Astrocyte (in vitro differentiated cells and primary cell): ENCODE results near the gene HS3ST3A1. TPM values are rescaled to one million over a fixed set of nuclear protein-coding genes. Genes with fewer than 3 reads are reported as not detected.
A peak's percentile ranks its signal among the peaks of the same experiment; 100 is the strongest.

ENCODE experiments used
- DNase-seq: peaks from one replicate; pipeline ENCODE4 v3.0.0-alpha.2; 2010; ENCODE audit warnings: low read depth
- FAIRE-seq: peaks from 2 replicates; lab custom pipeline; 2011; peaks lifted over from hg19 to GRCh38; lab: Jason Lieb, UNC
- H2AFZ ChIP-seq: 2 replicates; pipeline ENCODE4 v1.6.0; 2012; ENCODE audit warnings: low read depth, low read length, inconsistent platforms
- H3K27ac ChIP-seq: 2 replicates; pipeline ENCODE4 v1.5.1; 2011; ENCODE audit warnings: low read depth, low read length, inconsistent platforms
- H3K27me3 ChIP-seq: 2 replicates; pipeline ENCODE4 v1.6.0; 2011; ENCODE audit warnings: low read length, inconsistent platforms; ENCODE audit not compliant: insufficient read depth
- H3K36me3 ChIP-seq: 2 replicates; pipeline ENCODE4 v1.5.1; 2011; ENCODE audit warnings: low read length, inconsistent platforms; ENCODE audit not compliant: insufficient read depth
- H3K4me1 ChIP-seq: 2 replicates; pipeline ENCODE4 v1.5.1; 2011; ENCODE audit warnings: low read length, inconsistent platforms; ENCODE audit not compliant: insufficient read depth
- H3K4me2 ChIP-seq: 2 replicates; pipeline ENCODE4 v1.6.0; 2012; ENCODE audit warnings: low read length, inconsistent platforms
- H3K4me3 ChIP-seq: 2 replicates; pipeline ENCODE4 v1.5.1; 2011; ENCODE audit warnings: low read depth, mild to moderate bottlenecking, low read length, inconsistent platforms; ENCODE audit not compliant: insufficient read depth
- H3K79me2 ChIP-seq: 2 replicates; pipeline ENCODE4 v1.6.0; 2012; ENCODE audit warnings: mild to moderate bottlenecking, low read length, inconsistent platforms; ENCODE audit not compliant: insufficient read depth
- H3K9ac ChIP-seq: 2 replicates; pipeline ENCODE4 v1.6.0; 2012; ENCODE audit warnings: mild to moderate bottlenecking, low read length, inconsistent platforms
- H3K9me3 ChIP-seq: 2 replicates; pipeline ENCODE4 v1.5.1; 2012; ENCODE audit warnings: low read depth, mild to moderate bottlenecking, low read length, inconsistent platforms; ENCODE audit not compliant: insufficient read depth
- H4K20me1 ChIP-seq: 2 replicates; pipeline ENCODE4 v1.6.0; 2012; ENCODE audit warnings: low read length, inconsistent platforms; ENCODE audit not compliant: insufficient read depth
- H3K27ac Mint-ChIP-seq: one replicate; pipeline ENCODE4 v1.8.0; 2021; ENCODE audit warnings: mild to moderate bottlenecking, mixed read lengths; ENCODE audit not compliant: unreplicated experiment
- H3K27me3 Mint-ChIP-seq: one replicate; pipeline ENCODE4 v1.8.0; 2021; ENCODE audit warnings: low read depth, mixed read lengths; ENCODE audit not compliant: unreplicated experiment
- H3K36me3 Mint-ChIP-seq: one replicate; pipeline ENCODE4 v1.8.0; 2021; ENCODE audit warnings: low read depth, mixed read lengths; ENCODE audit not compliant: unreplicated experiment
- H3K4me1 Mint-ChIP-seq: one replicate; pipeline ENCODE4 v1.8.0; 2021; ENCODE audit warnings: low read depth, mixed read lengths; ENCODE audit not compliant: unreplicated experiment
- H3K4me3 Mint-ChIP-seq: one replicate; pipeline ENCODE4 v1.8.0; 2021; ENCODE audit warnings: mild to moderate bottlenecking, moderate library complexity, mixed read lengths; ENCODE audit not compliant: unreplicated experiment
- H3K9me3 Mint-ChIP-seq: one replicate; pipeline ENCODE4 v1.8.0; 2021; ENCODE audit warnings: mild to moderate bottlenecking, mixed read lengths; ENCODE audit not compliant: unreplicated experiment
- CTCF ChIP-seq: IDR thresholded peaks from 2 replicates; pipeline ENCODE4 v1.5.1; 2011; ENCODE audit warnings: low read depth, mild to moderate bottlenecking, inconsistent platforms, low read length, moderate library complexity; ENCODE audit not compliant: insufficient read depth
- EZH2 ChIP-seq: IDR thresholded peaks from 2 replicates; pipeline ENCODE4 v1.6.1; 2012; ENCODE audit warnings: mild to moderate bottlenecking, low read length, inconsistent platforms; ENCODE audit not compliant: insufficient read depth
- total RNA-seq: library from RNA; stranded (reverse); gene quantifications from 2 replicates; pipeline ENCODE4 v1.2.1, GENCODE V29; 2021

Gene HS3ST3A1
- total RNA-seq, 1 donor from 2014 or later: 7.6 TPM

- no peaks in the 10 kb centered on the region for H4K20me1 ChIP-seq
- peaks cover 5% of the 10 kb centered on the region for H3K9me3 Mint-ChIP-seq
- no peak overlapping the region for H3K27ac ChIP-seq
- H3K27me3 ChIP-seq: no peaks in the 10 kb centered on the region
- peaks cover 10% of the 10 kb centered on the region for H3K27me3 Mint-ChIP-seq
- no peaks in the 10 kb centered on the region for H3K4me1 ChIP-seq
- TF ChIP-seq CTCF (no peak), EZH2 (no peak)
- FAIRE-seq (peak; percentile 34), DNase-seq (peak; percentile 30)
- H3K4me3 ChIP-seq: no peak overlapping the region
- no peak overlapping the region for H3K4me2 ChIP-seq
- H2AFZ ChIP-seq: no peak overlapping the region
- no peak overlapping the region for H3K9ac ChIP-seq
- no peaks in the 10 kb centered on the region for H3K9me3 ChIP-seq
- H3K36me3 Mint-ChIP-seq: no peaks in the 10 kb centered on the region
- no peak overlapping the region for H3K27ac Mint-ChIP-seq
- H3K4me3 Mint-ChIP-seq: no peak overlapping the region
- no peaks in the 10 kb centered on the region for H3K4me1 Mint-ChIP-seq
- H3K36me3 ChIP-seq: no peaks in the 10 kb centered on the region
- H3K79me2 ChIP-seq: no peaks in the 10 kb centered on the region
These were observed 139.6 kb downstream of the HS3ST3A1 start for GRCh38 chr17:13462146-13462545.

- Histone ChIP-seq H4K20me1 (no peaks in the 10 kb centered on the region), H3K4me1 (no peaks in the 10 kb centered on the region), H3K9me3 (no peaks in the 10 kb centered on the region), H2AFZ (no peak overlapping the region), H3K79me2 (no peaks in the 10 kb centered on the region), H3K27ac (no peak overlapping the region), H3K9ac (no peak overlapping the region), H3K4me3 (no peak overlapping the region), H3K27me3 (no peaks in the 10 kb centered on the region), H3K4me2 (no peak overlapping the region), H3K36me3 (no peaks in the 10 kb centered on the region)
- DNase-seq: no peak
- Mint-ChIP-seq H3K4me3 (no peak overlapping the region), H3K36me3 (no peaks in the 10 kb centered on the region), H3K4me1 (no peaks in the 10 kb centered on the region), H3K27me3 (peaks cover 10% of the 10 kb centered on the region), H3K9me3 (peaks cover 5% of the 10 kb centered on the region), H3K27ac (no peak overlapping the region)
- peak; percentile 20 for FAIRE-seq
- TF ChIP-seq CTCF: no peak
- TF ChIP-seq EZH2: no peak
These were observed 141.3 kb downstream of the HS3ST3A1 start for GRCh38 chr17:13460261-13461000.

- no peaks in the 10 kb centered on the region for H3K36me3 Mint-ChIP-seq
These were observed 143.9 kb downstream of the HS3ST3A1 start for GRCh38 chr17:13457783-13458182.

More at GRCh38 chr17:13457783-13458182, 143.9 kb downstream of the HS3ST3A1 start:
- Mint-ChIP-seq H3K9me3 (peaks cover 8% of the 10 kb centered on the region), H3K27ac (no peak overlapping the region), H3K27me3 (peaks cover 10% of the 10 kb centered on the region), H3K4me1 (no peaks in the 10 kb centered on the region), H3K4me3 (no peak overlapping the region)
- Histone ChIP-seq H3K27me3 (no peaks in the 10 kb centered on the region), H2AFZ (no peak overlapping the region), H3K4me1 (no peaks in the 10 kb centered on the region), H3K9me3 (no peaks in the 10 kb centered on the region), H3K4me3 (no peak overlapping the region), H3K4me2 (no peak overlapping the region), H4K20me1 (no peaks in the 10 kb centered on the region), H3K27ac (no peak overlapping the region), H3K9ac (no peak overlapping the region), H3K36me3 (no peaks in the 10 kb centered on the region), H3K79me2 (no peaks in the 10 kb centered on the region)
- no peak for TF ChIP-seq CTCF
- TF ChIP-seq EZH2: no peak
- DNase-seq (no peak), FAIRE-seq (no peak)
